ENCODE data around the gene SLX4IP. TPM values are rescaled to one million over a fixed set of nuclear protein-coding genes. Genes with fewer than 3 reads are reported as not detected.
A peak's percentile ranks its signal among the peaks of the same experiment; 100 is the strongest.
"Not testable (repeated sequence)": the region's sequence is repeated elsewhere in the genome, so short reads cannot be mapped to it uniquely, and the experiment has no call there.

Gene SLX4IP
- total and polyA plus RNA-seq, 8 donors: 2.5 to 6.4 (median 2.8) TPM

DNA sequence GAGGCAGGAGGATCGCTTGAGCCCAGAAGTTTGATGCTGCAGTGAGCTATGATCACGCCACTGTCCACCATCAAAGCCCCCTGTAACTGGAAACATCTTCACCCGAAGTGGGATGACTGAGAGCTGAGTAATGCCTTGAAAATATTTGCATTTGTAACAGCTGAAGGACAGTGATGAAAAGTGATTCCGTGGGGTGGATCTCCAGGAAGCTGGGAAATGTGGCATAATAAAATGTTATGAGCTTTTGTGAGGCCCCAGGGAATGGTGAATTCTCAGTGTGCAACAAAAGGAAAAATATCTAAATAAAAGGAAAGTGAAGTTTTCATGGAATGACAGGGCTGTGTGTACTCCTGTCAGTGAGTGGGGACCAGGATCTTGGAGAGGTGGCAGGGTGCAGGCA is 146.7 kb downstream of the SLX4IP start:
- 67 to 68% methylated on average over 4 of the region's 4 CpGs for WGBS, 2 donors
- ATAC-seq (no peak), DNase-seq (no peak), FAIRE-seq (no peak)
- Histone ChIP-seq H3K4me3 (no peak overlapping the region), H3K9me3 (no peaks in the 10 kb centered on the region), H3K27me3 (no peaks in the 10 kb centered on the region), H3K36me3 (no peaks in the 10 kb centered on the region), H3K27ac (no peak overlapping the region), H3K4me1 (no peaks in the 10 kb centered on the region)
- TF ChIP-seq, protein P1, sequence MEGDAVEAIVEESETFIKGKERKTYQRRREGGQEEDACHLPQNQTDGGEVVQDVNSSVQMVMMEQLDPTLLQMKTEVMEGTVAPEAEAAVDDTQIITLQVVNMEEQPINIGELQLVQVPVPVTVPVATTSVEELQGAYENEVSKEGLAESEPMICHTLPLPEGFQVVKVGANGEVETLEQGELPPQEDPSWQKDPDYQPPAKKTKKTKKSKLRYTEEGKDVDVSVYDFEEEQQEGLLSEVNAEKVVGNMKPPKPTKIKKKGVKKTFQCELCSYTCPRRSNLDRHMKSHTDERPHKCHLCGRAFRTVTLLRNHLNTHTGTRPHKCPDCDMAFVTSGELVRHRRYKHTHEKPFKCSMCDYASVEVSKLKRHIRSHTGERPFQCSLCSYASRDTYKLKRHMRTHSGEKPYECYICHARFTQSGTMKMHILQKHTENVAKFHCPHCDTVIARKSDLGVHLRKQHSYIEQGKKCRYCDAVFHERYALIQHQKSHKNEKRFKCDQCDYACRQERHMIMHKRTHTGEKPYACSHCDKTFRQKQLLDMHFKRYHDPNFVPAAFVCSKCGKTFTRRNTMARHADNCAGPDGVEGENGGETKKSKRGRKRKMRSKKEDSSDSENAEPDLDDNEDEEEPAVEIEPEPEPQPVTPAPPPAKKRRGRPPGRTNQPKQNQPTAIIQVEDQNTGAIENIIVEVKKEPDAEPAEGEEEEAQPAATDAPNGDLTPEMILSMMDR (IDR thresholded peaks at IDR 0.05): no peak
- intact Hi-C loops (cut with DNase I): no loop called here

DNA sequence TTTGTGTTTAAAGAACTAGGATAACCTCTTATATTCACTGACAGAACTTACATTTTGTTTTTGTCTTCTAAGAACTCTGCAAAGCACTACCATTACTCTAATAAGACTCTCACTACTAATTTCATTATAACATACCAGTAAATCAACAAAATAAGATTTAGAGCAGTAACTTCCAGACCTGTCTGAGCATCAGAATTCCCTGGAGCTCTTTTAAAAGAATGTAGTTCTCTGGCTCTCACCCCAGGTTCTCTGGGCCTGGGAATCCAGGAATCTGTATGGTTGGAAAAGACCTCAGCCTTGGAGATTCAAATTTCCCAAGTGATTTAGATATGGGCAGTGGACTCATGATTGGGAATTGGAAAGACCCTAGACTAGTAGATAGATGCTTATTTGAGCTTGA is 149.3 kb downstream of the SLX4IP start:
- Histone ChIP-seq H3K27me3 (no peaks in the 10 kb centered on the region), H3K4me1 (no peaks in the 10 kb centered on the region), H3K27ac (no peak overlapping the region), H3K9me3 (no peaks in the 10 kb centered on the region), H3K4me3 (no peak overlapping the region), H3K36me3 (no peaks in the 10 kb centered on the region)
- intact Hi-C loops (cut with DNase I): no loop called here
- FAIRE-seq (no peak), DNase-seq (no peak), ATAC-seq (peak in 2 of 4 donors; percentile 30 to 39)
- TF ChIP-seq, protein P1 (IDR thresholded peaks at IDR 0.05): no peak

DNA sequence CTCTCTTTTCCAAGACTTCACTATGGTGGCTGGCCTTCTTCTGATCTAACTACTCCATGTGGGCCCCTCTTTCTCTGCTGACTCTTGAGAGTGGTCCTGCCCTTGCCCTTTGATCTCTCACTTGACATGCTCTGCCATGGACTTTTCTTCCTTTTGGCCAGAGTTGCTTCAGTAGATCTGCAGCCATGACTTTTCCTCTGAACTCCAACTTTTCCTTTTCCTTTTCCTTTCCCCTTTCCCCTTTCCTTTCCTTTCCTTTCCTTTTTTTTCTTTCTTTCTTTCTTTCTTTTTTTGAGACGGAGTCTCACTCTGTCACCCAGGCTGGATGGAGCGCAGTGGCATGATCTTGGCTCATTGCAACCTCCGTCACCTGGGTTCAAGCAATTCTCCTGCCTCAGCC is 150.2 kb downstream of the SLX4IP start:
- no peak overlapping the region for H3K27ac ChIP-seq
- DNase-seq (no peak), ATAC-seq (no peak), FAIRE-seq (no peak)
- no peaks in the 10 kb centered on the region for H3K4me1 ChIP-seq
- H3K4me3 ChIP-seq: no peak overlapping the region
- H3K9me3 ChIP-seq: no peaks in the 10 kb centered on the region
- TF ChIP-seq, protein P1 (IDR thresholded peaks at IDR 0.05): no peak
- no peaks in the 10 kb centered on the region for H3K27me3 ChIP-seq
- H3K36me3 ChIP-seq: no peaks in the 10 kb centered on the region
- WGBS, 2 donors: 95 to 100% methylated on average over 3 of the region's 3 CpGs
- intact Hi-C loops (cut with DNase I): no loop called here

DNA sequence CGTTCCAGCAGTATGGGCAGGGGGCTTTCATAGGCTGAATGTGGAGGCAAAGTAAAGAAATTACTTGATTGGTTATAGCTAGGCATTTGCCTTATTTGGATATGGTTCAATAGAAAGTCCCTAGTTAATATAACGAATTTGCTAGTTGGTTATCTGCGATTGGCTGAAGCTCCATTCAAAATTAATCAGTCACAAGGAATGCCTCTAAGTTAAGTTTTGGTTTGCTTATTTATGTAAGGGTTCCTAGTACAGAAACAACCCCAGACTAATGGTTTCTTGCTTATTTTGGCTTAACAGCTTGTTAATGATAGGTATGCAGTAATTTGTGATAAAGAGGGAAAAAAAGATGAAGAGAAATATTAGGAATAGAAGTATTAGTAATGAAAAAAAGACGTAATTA is 151.2 kb downstream of the SLX4IP start:
- ATAC-seq: no peak
- no peak overlapping the region for H3K4me3 ChIP-seq
- H3K9me3 ChIP-seq: no peaks in the 10 kb centered on the region
- H3K27me3 ChIP-seq: no peaks in the 10 kb centered on the region
- DNase-seq: no peak
- TF ChIP-seq, protein P1 (IDR thresholded peaks at IDR 0.05): no peak
- H3K27ac ChIP-seq: no peak overlapping the region
- FAIRE-seq: no peak
- 95 to 97% methylated on average over 4 of the region's 4 CpGs for WGBS, 2 donors
- intact Hi-C loops (cut with DNase I): no loop called here
- no peaks in the 10 kb centered on the region for H3K36me3 ChIP-seq
- H3K4me1 ChIP-seq: no peaks in the 10 kb centered on the region

DNA sequence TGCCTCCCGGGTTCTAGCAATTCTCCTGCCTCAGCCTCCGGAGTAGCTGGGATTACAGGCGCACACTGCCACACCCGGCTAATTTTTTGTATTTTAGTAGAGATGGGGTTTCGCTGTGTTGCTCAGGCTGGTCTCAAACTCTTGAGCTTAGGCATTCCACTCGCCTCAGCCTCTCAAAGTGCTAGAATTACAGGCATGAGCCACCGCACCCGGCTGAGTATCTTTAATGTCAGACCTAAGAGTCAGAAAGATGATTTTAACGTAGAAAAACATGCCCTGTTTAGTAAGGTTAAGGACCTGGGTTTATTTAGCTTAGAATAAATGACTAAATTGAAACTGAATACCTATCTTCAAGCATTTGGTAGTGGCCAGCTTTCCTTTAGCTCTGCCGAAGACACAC is 155.3 kb downstream of the SLX4IP start:
- ATAC-seq; H3K9me3 ChIP-seq; intact Hi-C loops (cut with DNase I); DNase-seq; H3K27me3 ChIP-seq; H3K27ac ChIP-seq; H3K4me1 ChIP-seq; H3K4me3 ChIP-seq; H3K36me3 ChIP-seq; FAIRE-seq: not testable (repeated sequence)
- 95 to 97% methylated on average over 10 of the region's 10 CpGs for WGBS, 2 donors

Measured in pancreas (tissue), 10 donors.